K562 (cell line): ENCODE results near the gene PXN. TPM values are rescaled to one million over a fixed set of nuclear protein-coding genes. Genes with fewer than 3 reads are reported as not detected.

Experiments
- FOXA1 ChIP-seq: fragments of 450-650 bp; IDR thresholded peaks from 2 replicates; pipeline ENCODE4 v1.6.1; 2016; ENCODE audit warnings: mild to moderate bottlenecking, borderline replicate concordance
- GATAD2A ChIP-seq: fragments of 450-650 bp; IDR thresholded peaks from 2 replicates; pipeline ENCODE4 v1.6.1; 2017
- MCM2 ChIP-seq: fragments of 450-650 bp; IDR thresholded peaks from 2 replicates; pipeline ENCODE4 v1.6.1; 2017; ENCODE audit warnings: low read depth, mild to moderate bottlenecking
- NR2C1 ChIP-seq, 2 experiments: fragments of 450-650 bp; IDR thresholded peaks; 2 replicates each; pipeline ENCODE4 v1.6.1; 2017; ENCODE audit warnings: mild to moderate bottlenecking in 2 of 2, antibody characterized with exemption in 1 of 2, inconsistent platforms in 1 of 2, missing compliant biosample characterization in 1 of 2, missing genetic modification characterization in 1 of 2
- PTBP1 ChIP-seq: fragments of 200-400 bp; formaldehyde crosslinking; IDR thresholded peaks from 2 replicates; pipeline ENCODE4 v1.6.1; 2017; ENCODE audit warnings: low read depth, low read length
- RBFOX2 ChIP-seq: fragments of 200-400 bp; formaldehyde crosslinking; IDR thresholded peaks from 2 replicates; pipeline ENCODE4 v1.6.1; 2017; ENCODE audit warnings: low read depth, mild to moderate bottlenecking, low read length, moderate library complexity
- SLC30A9 ChIP-seq: fragments of 250-450 bp; sonication (Bioruptor Pico); IDR thresholded peaks from 2 replicates; pipeline ENCODE4 v1.8.0; 2022; ENCODE audit warnings: mild to moderate bottlenecking, moderate library complexity
- SMARCA5 ChIP-seq: fragments of 450-650 bp; IDR thresholded peaks from 2 replicates; pipeline ENCODE4 v1.6.1; 2016
- SRSF7 ChIP-seq: fragments of 200-400 bp; formaldehyde crosslinking; optimal IDR thresholded peaks from 2 replicates; pipeline ENCODE3; 2017; ENCODE audit warnings: mild to moderate bottlenecking, low read depth, low read length
- U2AF2 ChIP-seq: fragments of 200-400 bp; formaldehyde crosslinking; optimal IDR thresholded peaks from 2 replicates; pipeline ENCODE3; 2017; ENCODE audit warnings: low read depth, mild to moderate bottlenecking, low read length
- ZNF175 ChIP-seq: fragments of 200-800 bp; sonication (Bioruptor generic); IDR thresholded peaks from 2 replicates; pipeline ENCODE4 v1.6.1; 2016; ENCODE audit warnings: low read depth, mild to moderate bottlenecking, missing genetic modification characterization, missing compliant biosample characterization
- polyA plus RNA-seq, 8 experiments: library from polyadenylated mRNA; depleted of rRNA in 4 of 8; stranded (reverse) in 5 of 8; unstranded in 3 of 8; fragments of >200 nt; fragmentation: Nextera tagmentation in 2 of 8; fragmentation: Illumina TruSeq in 1 of 8; extraction: Ambion mirVana in 2 of 8; extraction: Trizol in 1 of 8; gene quantifications; 2 replicates each; pipeline versions ENCODE4 v1.2.1 to v1.2.3, GENCODE V29; 2011 to 2014; ENCODE audit warnings: inconsistent platforms in 1 of 8, missing spikeins in 1 of 8
- total RNA-seq, 7 experiments: library from RNA; depleted of rRNA in 6 of 7; stranded (reverse); fragments of >200 nt in 6 of 7; fragmentation: Illumina TruSeq in 2 of 7; extraction: Trizol in 2 of 7; gene quantifications; 2 replicates each; pipeline versions ENCODE4 v1.2.1 to v1.2.3, GENCODE V29; 2011 to 2021; ENCODE audit warnings: low replicate concordance in 1 of 7
- TF ChIP-seq, protein P1 (sequence below): fragments of 250-450 bp; sonication (Bioruptor Pico); IDR thresholded peaks from 2 replicates; pipeline ENCODE4 v1.4.0; 2020
- TF ChIP-seq, protein P2 (sequence below): fragments of 450-650 bp; IDR thresholded peaks from 2 replicates; pipeline ENCODE4 v1.6.1; 2018; ENCODE audit warnings: mild to moderate bottlenecking, low read depth; ENCODE audit not compliant: partially characterized antibody
- TF ChIP-seq, protein P3 (sequence below): fragments of 450-650 bp; formaldehyde crosslinking; IDR thresholded peaks from 2 replicates; pipeline ENCODE4 v1.4.0; 2020; ENCODE audit warnings: mild to moderate bottlenecking, moderate library complexity
- TF ChIP-seq, protein P4 (sequence below), 2 experiments: fragments of 450-650 bp in 1 of 2; IDR thresholded peaks; 2 replicates each; pipeline ENCODE4 v1.6.1; 2011 to 2017; ENCODE audit warnings: low read depth in 2 of 2, antibody characterized with exemption in 1 of 2, borderline replicate concordance in 1 of 2, low read length in 1 of 2, mild to moderate bottlenecking in 1 of 2, mixed read lengths in 1 of 2; ENCODE audit not compliant: control insufficient read depth in 1 of 2

PXN gene
- total and polyA plus RNA-seq, 9 of the 15 experiments (the other 6 are each of a cell fraction or from before 2014, with no cell fraction given), result 4.0 to 74.1 (median 18.6) TPM

DNA sequence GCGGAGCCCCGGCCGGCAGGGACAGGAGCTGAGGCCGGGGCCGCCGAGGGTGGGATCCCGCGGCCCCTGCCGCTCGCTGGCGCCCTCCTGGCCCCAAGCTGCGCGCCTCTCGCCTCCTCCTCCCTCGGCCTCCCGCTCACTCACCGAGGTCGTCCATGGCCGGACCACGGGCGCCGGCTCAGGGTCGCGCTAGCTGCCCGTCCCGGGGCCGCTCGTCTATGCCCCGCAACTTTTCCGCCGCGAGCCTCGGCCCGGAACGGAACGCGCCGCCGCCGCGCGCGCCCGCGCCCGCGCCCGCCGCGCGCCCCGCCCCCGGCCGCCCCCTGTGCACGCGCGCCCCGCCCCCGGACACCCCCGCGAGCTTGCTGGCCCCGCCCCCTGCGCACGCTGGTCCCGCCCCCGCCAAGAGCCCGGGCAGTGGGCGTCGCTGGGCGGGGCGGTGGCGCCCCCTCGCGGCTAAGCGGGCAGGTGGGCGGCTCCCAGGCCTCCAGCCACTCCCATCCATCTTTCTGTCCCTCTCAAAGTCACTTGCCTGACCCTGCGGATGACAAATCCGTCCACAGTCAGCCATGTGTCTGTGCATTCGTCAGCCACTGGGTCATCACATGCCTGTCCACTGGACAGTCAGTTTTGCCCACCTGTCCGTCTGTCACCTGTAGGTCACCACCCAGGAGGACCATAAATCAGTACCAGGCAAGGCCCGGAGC is at the start of gene PXN (continued):
- TF ChIP-seq, protein P1, sequence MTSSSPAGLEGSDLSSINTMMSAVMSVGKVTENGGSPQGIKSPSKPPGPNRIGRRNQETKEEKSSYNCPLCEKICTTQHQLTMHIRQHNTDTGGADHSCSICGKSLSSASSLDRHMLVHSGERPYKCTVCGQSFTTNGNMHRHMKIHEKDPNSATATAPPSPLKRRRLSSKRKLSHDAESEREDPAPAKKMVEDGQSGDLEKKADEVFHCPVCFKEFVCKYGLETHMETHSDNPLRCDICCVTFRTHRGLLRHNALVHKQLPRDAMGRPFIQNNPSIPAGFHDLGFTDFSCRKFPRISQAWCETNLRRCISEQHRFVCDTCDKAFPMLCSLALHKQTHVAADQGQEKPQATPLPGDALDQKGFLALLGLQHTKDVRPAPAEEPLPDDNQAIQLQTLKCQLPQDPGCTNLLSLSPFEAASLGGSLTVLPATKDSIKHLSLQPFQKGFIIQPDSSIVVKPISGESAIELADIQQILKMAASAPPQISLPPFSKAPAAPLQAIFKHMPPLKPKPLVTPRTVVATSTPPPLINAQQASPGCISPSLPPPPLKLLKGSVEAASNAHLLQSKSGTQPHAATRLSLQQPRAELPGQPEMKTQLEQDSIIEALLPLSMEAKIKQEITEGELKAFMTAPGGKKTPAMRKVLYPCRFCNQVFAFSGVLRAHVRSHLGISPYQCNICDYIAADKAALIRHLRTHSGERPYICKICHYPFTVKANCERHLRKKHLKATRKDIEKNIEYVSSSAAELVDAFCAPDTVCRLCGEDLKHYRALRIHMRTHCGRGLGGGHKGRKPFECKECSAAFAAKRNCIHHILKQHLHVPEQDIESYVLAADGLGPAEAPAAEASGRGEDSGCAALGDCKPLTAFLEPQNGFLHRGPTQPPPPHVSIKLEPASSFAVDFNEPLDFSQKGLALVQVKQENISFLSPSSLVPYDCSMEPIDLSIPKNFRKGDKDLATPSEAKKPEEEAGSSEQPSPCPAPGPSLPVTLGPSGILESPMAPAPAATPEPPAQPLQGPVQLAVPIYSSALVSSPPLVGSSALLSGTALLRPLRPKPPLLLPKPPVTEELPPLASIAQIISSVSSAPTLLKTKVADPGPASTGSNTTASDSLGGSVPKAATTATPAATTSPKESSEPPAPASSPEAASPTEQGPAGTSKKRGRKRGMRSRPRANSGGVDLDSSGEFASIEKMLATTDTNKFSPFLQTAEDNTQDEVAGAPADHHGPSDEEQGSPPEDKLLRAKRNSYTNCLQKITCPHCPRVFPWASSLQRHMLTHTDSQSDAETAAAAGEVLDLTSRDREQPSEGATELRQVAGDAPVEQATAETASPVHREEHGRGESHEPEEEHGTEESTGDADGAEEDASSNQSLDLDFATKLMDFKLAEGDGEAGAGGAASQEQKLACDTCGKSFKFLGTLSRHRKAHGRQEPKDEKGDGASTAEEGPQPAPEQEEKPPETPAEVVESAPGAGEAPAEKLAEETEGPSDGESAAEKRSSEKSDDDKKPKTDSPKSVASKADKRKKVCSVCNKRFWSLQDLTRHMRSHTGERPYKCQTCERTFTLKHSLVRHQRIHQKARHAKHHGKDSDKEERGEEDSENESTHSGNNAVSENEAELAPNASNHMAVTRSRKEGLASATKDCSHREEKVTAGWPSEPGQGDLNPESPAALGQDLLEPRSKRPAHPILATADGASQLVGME (CRISPR knock-in tag), result 0 out of 2 replicates have a peak, but pooled peaks have one; percentile 64
- TF ChIP-seq, protein P2, sequence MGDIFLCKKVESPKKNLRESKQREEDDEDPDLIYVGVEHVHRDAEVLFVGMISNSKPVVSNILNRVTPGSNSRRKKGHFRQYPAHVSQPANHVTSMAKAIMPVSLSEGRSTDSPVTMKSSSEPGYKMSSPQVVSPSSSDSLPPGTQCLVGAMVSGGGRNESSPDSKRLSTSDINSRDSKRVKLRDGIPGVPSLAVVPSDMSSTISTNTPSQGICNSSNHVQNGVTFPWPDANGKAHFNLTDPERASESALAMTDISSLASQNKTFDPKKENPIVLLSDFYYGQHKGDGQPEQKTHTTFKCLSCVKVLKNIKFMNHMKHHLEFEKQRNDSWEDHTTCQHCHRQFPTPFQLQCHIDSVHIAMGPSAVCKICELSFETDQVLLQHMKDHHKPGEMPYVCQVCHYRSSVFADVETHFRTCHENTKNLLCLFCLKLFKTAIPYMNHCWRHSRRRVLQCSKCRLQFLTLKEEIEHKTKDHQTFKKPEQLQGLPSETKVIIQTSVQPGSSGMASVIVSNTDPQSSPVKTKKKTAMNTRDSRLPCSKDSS, result no peak
- TF ChIP-seq, protein P3, sequence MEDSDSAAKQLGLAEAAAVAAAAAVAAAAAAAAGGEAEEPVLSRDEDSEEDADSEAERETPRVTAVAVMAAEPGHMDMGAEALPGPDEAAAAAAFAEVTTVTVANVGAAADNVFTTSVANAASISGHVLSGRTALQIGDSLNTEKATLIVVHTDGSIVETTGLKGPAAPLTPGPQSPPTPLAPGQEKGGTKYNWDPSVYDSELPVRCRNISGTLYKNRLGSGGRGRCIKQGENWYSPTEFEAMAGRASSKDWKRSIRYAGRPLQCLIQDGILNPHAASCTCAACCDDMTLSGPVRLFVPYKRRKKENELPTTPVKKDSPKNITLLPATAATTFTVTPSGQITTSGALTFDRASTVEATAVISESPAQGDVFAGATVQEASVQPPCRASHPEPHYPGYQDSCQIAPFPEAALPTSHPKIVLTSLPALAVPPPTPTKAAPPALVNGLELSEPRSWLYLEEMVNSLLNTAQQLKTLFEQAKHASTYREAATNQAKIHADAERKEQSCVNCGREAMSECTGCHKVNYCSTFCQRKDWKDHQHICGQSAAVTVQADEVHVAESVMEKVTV, result peak; percentile 82
- no peak for TF ChIP-seq SRSF7
- no peak for TF ChIP-seq U2AF2
- no peak for TF ChIP-seq GATAD2A
- no peak for TF ChIP-seq PTBP1
- no peak for TF ChIP-seq MCM2
- TF ChIP-seq FOXA1, result no peak
- no peak for TF ChIP-seq SMARCA5
- TF ChIP-seq NR2C1 (IDR thresholded peaks at IDR 0.05), result no peak
- peak; percentile 22; the same call in 1 of the 2 replicates for TF ChIP-seq NR2C1 (tag; IDR thresholded peaks at IDR 0.05)
- TF ChIP-seq ZNF175 (CRISPR knock-in tag), result peak; percentile 54; the same call in 1 of the 2 replicates
- TF ChIP-seq SLC30A9 (CRISPR knock-in tag), result no peak; the same call in 1 of the 2 replicates
- peak; percentile 72 for TF ChIP-seq RBFOX2
- TF ChIP-seq, protein P4, sequence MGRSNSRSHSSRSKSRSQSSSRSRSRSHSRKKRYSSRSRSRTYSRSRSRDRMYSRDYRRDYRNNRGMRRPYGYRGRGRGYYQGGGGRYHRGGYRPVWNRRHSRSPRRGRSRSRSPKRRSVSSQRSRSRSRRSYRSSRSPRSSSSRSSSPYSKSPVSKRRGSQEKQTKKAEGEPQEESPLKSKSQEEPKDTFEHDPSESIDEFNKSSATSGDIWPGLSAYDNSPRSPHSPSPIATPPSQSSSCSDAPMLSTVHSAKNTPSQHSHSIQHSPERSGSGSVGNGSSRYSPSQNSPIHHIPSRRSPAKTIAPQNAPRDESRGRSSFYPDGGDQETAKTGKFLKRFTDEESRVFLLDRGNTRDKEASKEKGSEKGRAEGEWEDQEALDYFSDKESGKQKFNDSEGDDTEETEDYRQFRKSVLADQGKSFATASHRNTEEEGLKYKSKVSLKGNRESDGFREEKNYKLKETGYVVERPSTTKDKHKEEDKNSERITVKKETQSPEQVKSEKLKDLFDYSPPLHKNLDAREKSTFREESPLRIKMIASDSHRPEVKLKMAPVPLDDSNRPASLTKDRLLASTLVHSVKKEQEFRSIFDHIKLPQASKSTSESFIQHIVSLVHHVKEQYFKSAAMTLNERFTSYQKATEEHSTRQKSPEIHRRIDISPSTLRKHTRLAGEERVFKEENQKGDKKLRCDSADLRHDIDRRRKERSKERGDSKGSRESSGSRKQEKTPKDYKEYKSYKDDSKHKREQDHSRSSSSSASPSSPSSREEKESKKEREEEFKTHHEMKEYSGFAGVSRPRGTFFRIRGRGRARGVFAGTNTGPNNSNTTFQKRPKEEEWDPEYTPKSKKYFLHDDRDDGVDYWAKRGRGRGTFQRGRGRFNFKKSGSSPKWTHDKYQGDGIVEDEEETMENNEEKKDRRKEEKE (IDR thresholded peaks at IDR 0.05; ENCODE audit: borderline replicate concordance in 1 of 2, control insufficient read depth in 1 of 2, low read depth in 2 of 2, low read length in 1 of 2), result no peak
